Type B pancreatic cell (in vitro differentiated cells): Measurements from ENCODE around the gene DNMT3A. TPM values are rescaled to one million over a fixed set of nuclear protein-coding genes. Genes with fewer than 3 reads are reported as not detected.

ENCODE experiments used
- DNase-seq: peaks from one replicate; pipeline ENCODE4 v3.0.0; 2021; ENCODE audit warnings: mixed read lengths; ENCODE audit not compliant: unreplicated experiment; ENCODE audit errors: extremely low spot score
- H3K27ac Mint-ChIP-seq: 2 replicates; pipeline ENCODE4 v1.8.0; 2021; ENCODE audit warnings: mild to moderate bottlenecking, mixed read lengths
- H3K27me3 Mint-ChIP-seq: 2 replicates; pipeline ENCODE4 v1.8.0; 2021; ENCODE audit warnings: mixed read lengths
- H3K36me3 Mint-ChIP-seq: 2 replicates; pipeline ENCODE4 v1.8.0; 2021; ENCODE audit warnings: mixed read lengths
- H3K4me1 Mint-ChIP-seq: one replicate; pipeline ENCODE4 v1.8.0; 2021; ENCODE audit warnings: mixed read lengths; ENCODE audit not compliant: unreplicated experiment
- H3K4me3 Mint-ChIP-seq: 2 replicates; pipeline ENCODE4 v1.8.0; 2021; ENCODE audit warnings: mild to moderate bottlenecking, mixed read lengths
- H3K9me3 Mint-ChIP-seq: 2 replicates; pipeline ENCODE4 v1.8.0; 2021; ENCODE audit warnings: mixed read lengths
- CTCF ChIP-seq: fragments of 200-600 bp; sonication (generic); conservative IDR thresholded peaks from 2 replicates; pipeline ENCODE4 v1.5.0; 2021; ENCODE audit warnings: antibody characterized with exemption, mild to moderate bottlenecking
- total RNA-seq: library from RNA; stranded (reverse); gene quantifications from 2 replicates; pipeline ENCODE4 v1.2.1, GENCODE V29; 2021; ENCODE audit warnings: low replicate concordance

Gene DNMT3A
- total RNA-seq, 1 donor from 2014 or later = 139 TPM

DNA sequence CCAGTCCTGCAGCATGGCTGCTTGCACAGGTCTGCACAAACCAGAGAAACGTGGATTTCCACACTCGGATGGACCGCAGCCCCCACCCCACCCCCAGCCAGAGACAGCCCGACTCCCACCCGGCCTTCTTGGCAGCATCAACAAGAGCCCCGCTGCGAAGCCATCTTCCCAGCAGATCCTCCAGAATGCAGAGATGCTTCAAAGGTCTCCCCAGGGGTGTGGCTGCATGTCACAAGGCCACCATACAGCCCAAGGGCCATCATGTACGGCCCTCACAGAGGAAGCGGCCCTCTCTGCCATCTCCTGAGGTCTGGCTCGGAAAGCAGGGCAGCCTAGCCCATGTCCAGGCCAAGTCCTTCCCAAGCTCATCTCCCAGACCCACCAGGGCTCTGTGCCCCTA, 11.5 kb downstream of the DNMT3A start:
- Mint-ChIP-seq H3K9me3 (peaks cover 6% of the 10 kb centered on the region), H3K4me1 (peaks cover 25% of the 10 kb centered on the region), H3K27me3 (no peaks in the 10 kb centered on the region), H3K4me3 (no peak overlapping the region), H3K27ac (no peak overlapping the region), H3K36me3 (peaks cover 24% of the 10 kb centered on the region)
- no peak for DNase-seq
- TF ChIP-seq CTCF = no peak

DNA sequence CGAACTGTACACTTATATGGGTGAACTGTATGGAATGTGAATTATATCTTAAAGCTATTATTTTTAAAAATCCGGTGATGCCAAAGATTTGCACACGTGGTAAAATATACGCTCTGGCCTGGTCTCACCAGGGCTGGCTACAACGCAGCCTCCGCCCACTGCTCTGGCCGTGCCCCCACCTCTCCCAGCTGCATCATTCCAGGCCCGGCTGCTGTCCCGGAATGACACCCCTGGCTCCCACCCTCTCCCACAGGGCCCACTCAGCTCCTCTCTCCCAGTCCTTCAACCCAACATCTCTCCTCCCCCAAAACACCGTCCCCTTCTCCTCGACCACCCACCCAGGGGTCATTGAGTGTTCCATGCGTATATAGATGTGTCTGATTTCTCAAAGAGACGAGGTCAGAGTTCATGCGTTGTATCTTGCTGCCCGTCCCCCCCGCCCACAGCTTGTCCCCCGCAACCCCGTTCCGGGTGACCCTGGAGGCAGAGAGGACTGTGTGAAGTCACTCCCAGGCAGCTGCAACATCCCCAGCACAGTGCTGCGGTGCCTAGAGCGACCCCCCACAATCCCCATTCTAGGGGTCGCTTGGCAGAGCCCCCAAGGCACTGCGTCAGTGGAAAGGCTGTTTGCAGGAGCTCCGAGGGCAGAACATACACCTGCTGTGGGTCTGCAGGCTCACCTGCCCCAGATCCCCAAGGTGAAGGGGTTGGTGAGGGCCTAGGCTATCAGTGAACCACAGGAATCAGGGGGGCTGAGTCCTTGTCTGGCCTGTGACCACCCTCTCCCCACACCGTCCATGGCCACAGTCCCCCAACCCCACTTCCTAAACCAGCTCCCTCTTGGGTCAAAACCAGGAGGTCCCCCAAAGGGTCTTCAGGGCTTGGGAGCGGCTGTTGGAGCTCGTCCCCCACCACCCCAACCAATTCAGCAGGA, 13.3 kb downstream of the DNMT3A start:
- no peak for DNase-seq
- Mint-ChIP-seq H3K9me3 (peaks cover 6% of the 10 kb centered on the region), H3K27ac (no peak overlapping the region), H3K4me3 (no peak overlapping the region), H3K36me3 (peaks cover 24% of the 10 kb centered on the region), H3K4me1 (peaks cover 33% of the 10 kb centered on the region), H3K27me3 (no peaks in the 10 kb centered on the region)
- no peak for TF ChIP-seq CTCF

GRCh38 chr2:25326326-25327013, 15.3 kb downstream of the DNMT3A start:
- H3K27ac Mint-ChIP-seq = no peak overlapping the region
- no peak overlapping the region for H3K4me3 Mint-ChIP-seq
- H3K27me3 Mint-ChIP-seq = no peaks in the 10 kb centered on the region
- no peak for TF ChIP-seq CTCF
- peaks cover 6% of the 10 kb centered on the region for H3K9me3 Mint-ChIP-seq
- peaks cover 23% of the 10 kb centered on the region for H3K36me3 Mint-ChIP-seq
- DNase-seq = no peak
- peaks cover 41% of the 10 kb centered on the region for H3K4me1 Mint-ChIP-seq

GRCh38 chr2:25324905-25325592, 16.7 kb downstream of the DNMT3A start:
- H3K4me1 Mint-ChIP-seq = peaks cover 36% of the 10 kb centered on the region
- H3K36me3 Mint-ChIP-seq = peaks cover 27% of the 10 kb centered on the region
- TF ChIP-seq CTCF = no peak
- peaks cover 6% of the 10 kb centered on the region for H3K9me3 Mint-ChIP-seq
- H3K27ac Mint-ChIP-seq = no peak overlapping the region
- no peak for DNase-seq
- H3K27me3 Mint-ChIP-seq = no peaks in the 10 kb centered on the region
- H3K4me3 Mint-ChIP-seq = no peak overlapping the region

- DNase-seq = no peak
- H3K36me3 Mint-ChIP-seq = peaks cover 27% of the 10 kb centered on the region
- H3K27me3 Mint-ChIP-seq = no peaks in the 10 kb centered on the region
- H3K9me3 Mint-ChIP-seq = peaks cover 6% of the 10 kb centered on the region
- no peak for TF ChIP-seq CTCF
- no peak overlapping the region for H3K4me3 Mint-ChIP-seq
- no peak overlapping the region for H3K27ac Mint-ChIP-seq
- peaks cover 29% of the 10 kb centered on the region for H3K4me1 Mint-ChIP-seq
Measured at GRCh38 chr2:25324251-25324650, 17.5 kb downstream of the DNMT3A start.
